Progenitor cell of endocrine pancreas (in vitro differentiated cells): Measurements from ENCODE around the gene UPK1B. TPM values are rescaled to one million over a fixed set of nuclear protein-coding genes. Genes with fewer than 3 reads are reported as not detected.

Experiments used
- DNase-seq: peaks from one replicate; pipeline ENCODE4 v3.0.0; 2021; ENCODE audit warnings: low spot score; ENCODE audit not compliant: unreplicated experiment
- H3K27ac Mint-ChIP-seq: 2 replicates; pipeline ENCODE4 v1.8.0; 2021; ENCODE audit warnings: mild to moderate bottlenecking, moderate library complexity, mixed read lengths
- H3K27me3 Mint-ChIP-seq: 2 replicates; pipeline ENCODE4 v1.8.0; 2021; ENCODE audit warnings: mixed read lengths
- H3K36me3 Mint-ChIP-seq: 2 replicates; pipeline ENCODE4 v1.8.0; 2022; ENCODE audit warnings: mixed read lengths; ENCODE audit not compliant: insufficient read depth
- H3K4me1 Mint-ChIP-seq: 2 replicates; pipeline ENCODE4 v1.8.0; 2021; ENCODE audit warnings: low read depth, mixed read lengths
- H3K4me3 Mint-ChIP-seq: 2 replicates; pipeline ENCODE4 v1.8.0; 2021; ENCODE audit warnings: low read depth, mild to moderate bottlenecking, moderate library complexity, mixed read lengths
- H3K9me3 Mint-ChIP-seq: 2 replicates; pipeline ENCODE4 v1.8.0; 2021; ENCODE audit warnings: low read depth, mixed read lengths
- CTCF ChIP-seq: fragments of 200-600 bp; sonication (generic); IDR thresholded peaks from one replicate; pipeline ENCODE4 v1.5.0; 2021; ENCODE audit warnings: antibody characterized with exemption, mild to moderate bottlenecking; ENCODE audit not compliant: unreplicated experiment
- total RNA-seq: library from RNA; stranded (reverse); gene quantifications from 2 replicates; pipeline ENCODE4 v1.2.1, GENCODE V29; 2021

UPK1B gene
- total RNA-seq, 1 donor from 2014 or later = 11.9 TPM

GRCh38 chr3:119191800-119192199, 18.4 kb downstream of the UPK1B start:
- Mint-ChIP-seq H3K9me3 (no peaks in the 10 kb centered on the region), H3K4me3 (no peak overlapping the region), H3K36me3 (peaks cover 3% of the 10 kb centered on the region), H3K27ac (no peak overlapping the region), H3K4me1 (peaks cover 10% of the 10 kb centered on the region), H3K27me3 (no peaks in the 10 kb centered on the region)
- DNase-seq = no peak
- no peak for TF ChIP-seq CTCF

GRCh38 chr3:119194237-119195150, 21.1 kb downstream of the UPK1B start:
- Mint-ChIP-seq H3K27ac (no peak overlapping the region), H3K27me3 (no peaks in the 10 kb centered on the region), H3K36me3 (peaks cover 6% of the 10 kb centered on the region), H3K9me3 (no peaks in the 10 kb centered on the region), H3K4me1 (peaks cover 7% of the 10 kb centered on the region), H3K4me3 (no peak overlapping the region)
- no peak for TF ChIP-seq CTCF
- DNase-seq = no peak

GRCh38 chr3:119195151-119195476, 21.7 kb downstream of the UPK1B start:
- Mint-ChIP-seq H3K27ac (no peak overlapping the region), H3K9me3 (no peaks in the 10 kb centered on the region), H3K4me1 (peaks cover 7% of the 10 kb centered on the region), H3K27me3 (no peaks in the 10 kb centered on the region), H3K36me3 (peaks cover 6% of the 10 kb centered on the region), H3K4me3 (no peak overlapping the region)
- DNase-seq = no peak
- no peak for TF ChIP-seq CTCF

GRCh38 chr3:119195911-119196310, 22.5 kb downstream of the UPK1B start:
- peaks cover 7% of the 10 kb centered on the region for H3K4me1 Mint-ChIP-seq
- no peak for DNase-seq
- no peak for TF ChIP-seq CTCF
- H3K4me3 Mint-ChIP-seq = no peak overlapping the region
- H3K27ac Mint-ChIP-seq = no peak overlapping the region
- no peaks in the 10 kb centered on the region for H3K27me3 Mint-ChIP-seq
- H3K9me3 Mint-ChIP-seq = no peaks in the 10 kb centered on the region
- H3K36me3 Mint-ChIP-seq = peaks cover 6% of the 10 kb centered on the region

GRCh38 chr3:119205209-119205608, 31.8 kb downstream of the UPK1B start:
- peaks cover 18% of the 10 kb centered on the region for H3K36me3 Mint-ChIP-seq
- H3K9me3 Mint-ChIP-seq = peaks cover 6% of the 10 kb centered on the region
- no peak overlapping the region for H3K4me3 Mint-ChIP-seq
- no peak for TF ChIP-seq CTCF
- peaks cover 43% of the 10 kb centered on the region for H3K4me1 Mint-ChIP-seq
- H3K27ac Mint-ChIP-seq = peak overlapping the region; percentile 86
- no peaks in the 10 kb centered on the region for H3K27me3 Mint-ChIP-seq
- no peak for DNase-seq
